HG03064 (cell line): ENCODE results near the gene ALK.

Experiments used
- ATAC-seq: cut with Tn5 transposase; IDR thresholded peaks from one replicate; pipeline ENCODE4 v1.9.1; 2021; ENCODE audit warnings: low read depth; ENCODE audit not compliant: unreplicated experiment

Gene ALK

DNA sequence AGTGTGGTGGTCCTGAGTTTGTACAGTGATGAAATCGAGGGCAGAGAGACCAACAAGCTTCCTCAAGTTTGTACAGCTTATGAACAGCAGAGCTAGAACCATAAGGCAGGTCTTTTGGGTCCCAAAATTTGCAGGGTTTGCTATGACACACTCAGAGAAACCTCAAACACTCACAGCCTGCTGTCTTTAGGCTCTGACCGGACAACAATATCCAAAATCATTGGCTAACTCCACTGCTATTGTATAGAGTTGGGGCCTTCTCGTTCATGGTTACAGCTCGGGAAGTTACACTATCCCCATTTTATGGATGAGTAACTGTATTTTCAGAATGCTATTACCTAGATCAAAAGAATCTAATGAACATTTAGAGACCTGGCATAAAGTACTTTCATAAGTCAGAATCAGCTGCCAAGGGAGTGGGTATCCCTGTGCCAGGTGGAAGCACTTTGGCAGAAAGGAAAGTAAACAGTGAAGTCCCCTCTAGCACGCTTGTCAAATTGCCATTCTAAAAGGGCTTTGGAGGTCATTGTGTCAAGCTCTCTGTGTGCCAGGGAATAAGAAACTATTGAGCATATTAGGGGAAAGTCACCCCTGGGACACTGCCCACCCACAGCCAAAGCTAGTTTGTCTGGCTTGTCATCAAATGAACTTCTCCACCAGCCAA, 331.8 kb downstream of the ALK start:
- ATAC-seq: no peak

DNA sequence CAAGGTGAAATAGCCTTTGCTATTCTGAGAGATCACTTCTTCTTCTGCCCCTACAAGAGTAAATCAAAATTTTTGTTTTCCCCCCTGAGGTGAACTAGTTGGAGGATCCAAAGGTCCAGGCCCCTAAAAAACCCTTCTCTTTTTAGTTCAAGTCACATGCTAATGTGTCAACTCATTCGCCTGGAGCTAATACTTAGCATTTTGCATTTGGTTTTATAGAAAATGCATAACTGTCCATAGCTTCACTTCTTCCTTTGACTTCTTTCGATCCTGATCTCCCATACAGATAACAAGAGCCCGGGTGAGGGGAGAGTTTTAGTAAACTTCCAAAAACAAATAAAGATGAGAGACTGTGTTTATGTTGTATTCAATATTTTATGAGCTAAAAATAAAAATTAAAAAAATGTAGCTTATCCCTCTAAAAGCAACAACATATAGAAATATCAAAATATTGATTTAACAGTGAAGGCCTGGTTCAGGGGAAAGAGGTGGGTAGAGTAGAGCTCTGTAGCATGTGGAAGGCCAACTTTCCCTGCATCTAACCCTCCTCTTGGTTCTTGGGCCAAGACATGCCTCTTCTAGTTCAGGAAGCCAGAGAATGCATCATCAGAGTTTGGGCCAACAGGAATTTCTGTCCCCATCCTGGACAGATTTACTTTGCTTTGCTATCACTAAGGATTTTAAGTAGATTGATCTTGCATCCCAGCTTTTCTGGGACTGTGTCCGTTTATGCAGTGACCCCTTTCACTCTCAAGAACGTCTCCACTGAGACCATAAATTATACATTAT, 333.8 kb downstream of the ALK start:
- no peak for ATAC-seq

GRCh38 chr2:29586919-29587318, 334.5 kb downstream of the ALK start:
- no peak for ATAC-seq

DNA sequence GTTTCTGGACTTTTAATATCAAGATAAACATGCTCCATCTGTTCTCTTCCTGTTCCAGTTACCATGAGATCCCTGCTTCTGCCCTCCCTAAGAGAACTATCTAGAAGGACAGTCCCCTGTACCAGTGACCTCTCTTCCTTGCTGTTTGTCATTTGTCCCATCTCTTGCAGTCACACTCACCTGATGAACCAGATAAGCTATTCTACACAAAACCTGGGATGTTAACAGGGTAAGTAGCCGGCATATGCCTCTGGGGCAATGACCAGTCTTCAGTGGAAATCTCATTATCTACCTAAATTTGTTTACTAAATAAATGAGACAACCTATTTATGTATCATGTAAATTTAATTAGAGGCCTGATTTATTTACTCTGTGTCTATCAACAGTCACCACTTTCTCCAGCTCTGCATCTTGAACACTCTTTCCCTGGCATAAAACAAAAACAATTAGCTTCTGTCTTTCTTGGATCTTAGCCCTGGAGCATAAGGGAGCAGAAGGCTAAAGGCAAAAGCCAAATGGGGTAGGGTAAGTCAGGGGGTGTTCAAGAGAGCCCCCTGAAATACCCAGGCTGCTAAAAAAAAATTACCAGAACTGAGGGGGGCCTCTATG, 337.7 kb downstream of the ALK start:
- ATAC-seq: no peak

DNA sequence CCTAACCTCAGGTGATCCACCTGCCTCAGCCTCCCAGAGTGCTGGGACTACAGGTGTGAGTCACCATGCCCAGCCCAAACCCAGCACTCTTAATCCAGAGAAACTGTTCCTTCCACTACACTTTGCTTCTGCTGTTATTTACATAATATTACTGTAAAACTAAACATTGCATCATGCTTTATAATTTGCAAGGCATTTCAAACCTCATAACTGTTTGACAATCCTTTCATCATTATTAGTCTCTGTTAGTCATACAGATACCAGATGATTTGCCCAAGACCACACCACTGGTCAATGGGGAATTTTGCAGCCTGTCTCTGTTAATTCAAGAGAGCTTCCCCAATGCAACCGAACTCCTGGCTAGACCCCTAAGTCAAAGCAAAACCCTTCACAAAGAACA, 338.3 kb downstream of the ALK start:
- no peak for ATAC-seq

DNA sequence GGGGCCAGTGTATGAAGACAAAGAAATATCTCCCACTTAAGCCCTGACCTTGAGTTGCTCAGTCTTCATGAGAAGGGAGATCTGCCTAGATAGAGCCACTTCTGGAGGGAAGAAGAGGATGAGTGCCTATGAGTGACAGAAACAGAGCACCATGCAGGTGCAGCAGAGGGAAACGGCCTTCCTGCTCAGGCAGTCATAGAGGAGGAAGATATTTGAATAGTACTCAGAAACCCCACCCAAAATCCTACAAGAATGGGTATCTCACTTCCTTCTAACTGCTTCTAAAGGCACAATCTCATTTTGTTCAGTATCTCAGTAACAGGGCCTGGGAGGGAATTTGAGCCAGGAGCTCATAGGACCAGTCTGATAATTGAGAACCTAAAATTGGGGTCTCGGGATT, 339.3 kb downstream of the ALK start:
- no peak for ATAC-seq

GRCh38 chr2:29580223-29580622, 341.2 kb downstream of the ALK start:
- ATAC-seq: no peak

GRCh38 chr2:29579495-29580169, 341.8 kb downstream of the ALK start:
- ATAC-seq: no peak

- ATAC-seq: no peak
Observed at GRCh38 chr2:29578084-29578598, 343.2 kb downstream of the ALK start.

DNA sequence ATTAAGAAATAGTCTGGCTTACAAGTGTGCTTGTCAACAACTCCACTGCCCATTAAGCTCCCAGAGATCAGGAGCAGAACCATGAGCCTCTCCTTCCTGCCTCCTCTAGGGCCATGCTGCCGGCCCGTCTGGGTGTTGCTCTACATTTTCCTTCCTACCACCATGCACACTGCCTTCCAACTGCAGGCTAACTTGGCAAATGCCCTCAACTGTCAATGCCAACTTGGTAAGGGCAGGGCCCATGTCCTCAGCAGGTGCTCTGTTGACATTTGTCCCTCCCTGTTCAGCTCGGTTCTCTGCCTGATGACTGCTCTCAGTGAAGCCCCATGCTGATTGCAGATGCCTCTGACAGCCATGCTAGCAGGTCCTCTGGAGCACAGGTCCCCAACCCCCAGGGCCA, 345.2 kb downstream of the ALK start:
- ATAC-seq: no peak

- no peak for ATAC-seq
Observed at GRCh38 chr2:29575370-29575890, 346.0 kb downstream of the ALK start.

- ATAC-seq: no peak
Observed at GRCh38 chr2:29573612-29574011, 347.8 kb downstream of the ALK start.

GRCh38 chr2:29573147-29573546, 348.2 kb downstream of the ALK start:
- ATAC-seq: no peak

GRCh38 chr2:29570539-29570938, 350.8 kb downstream of the ALK start:
- no peak for ATAC-seq

- no peak for ATAC-seq
Observed at GRCh38 chr2:29567906-29568520, 353.4 kb downstream of the ALK start.

GRCh38 chr2:29563697-29564096, 357.7 kb downstream of the ALK start:
- no peak for ATAC-seq

GRCh38 chr2:29562896-29563295, 358.5 kb downstream of the ALK start:
- ATAC-seq: no peak

- ATAC-seq: no peak
Observed at GRCh38 chr2:29562319-29562718, 359.1 kb downstream of the ALK start.

GRCh38 chr2:29561628-29562027, 359.8 kb downstream of the ALK start:
- ATAC-seq: no peak

GRCh38 chr2:29561181-29561580, 360.2 kb downstream of the ALK start:
- ATAC-seq: no peak
